ENCODE measurements around the gene ARMH2. TPM values are rescaled to one million over a fixed set of nuclear protein-coding genes. Genes with fewer than 3 reads are reported as not detected.

The ARMH2 gene
- total RNA-seq, 2 experiments from 2014 or later = 0.28 to 0.41 TPM

- no peaks in the 10 kb centered on the region for H3K9me3 Mint-ChIP-seq (ENCODE audit: low read depth)
- ATAC-seq = no peak
- H3K4me3 Mint-ChIP-seq = no peak overlapping the region
- H3K36me3 Mint-ChIP-seq = peaks cover 9% of the 10 kb centered on the region
- DNase-seq = no peak
- CTCF ChIA-PET = no interaction called here
- no peak overlapping the region for H3K27ac Mint-ChIP-seq
- no peaks in the 10 kb centered on the region for H3K27me3 Mint-ChIP-seq
- no peaks in the 10 kb centered on the region for H3K4me1 Mint-ChIP-seq
Observed at GRCh38 chr6:24797596-24798216, 1.0 kb downstream of the ARMH2 start.

DNA sequence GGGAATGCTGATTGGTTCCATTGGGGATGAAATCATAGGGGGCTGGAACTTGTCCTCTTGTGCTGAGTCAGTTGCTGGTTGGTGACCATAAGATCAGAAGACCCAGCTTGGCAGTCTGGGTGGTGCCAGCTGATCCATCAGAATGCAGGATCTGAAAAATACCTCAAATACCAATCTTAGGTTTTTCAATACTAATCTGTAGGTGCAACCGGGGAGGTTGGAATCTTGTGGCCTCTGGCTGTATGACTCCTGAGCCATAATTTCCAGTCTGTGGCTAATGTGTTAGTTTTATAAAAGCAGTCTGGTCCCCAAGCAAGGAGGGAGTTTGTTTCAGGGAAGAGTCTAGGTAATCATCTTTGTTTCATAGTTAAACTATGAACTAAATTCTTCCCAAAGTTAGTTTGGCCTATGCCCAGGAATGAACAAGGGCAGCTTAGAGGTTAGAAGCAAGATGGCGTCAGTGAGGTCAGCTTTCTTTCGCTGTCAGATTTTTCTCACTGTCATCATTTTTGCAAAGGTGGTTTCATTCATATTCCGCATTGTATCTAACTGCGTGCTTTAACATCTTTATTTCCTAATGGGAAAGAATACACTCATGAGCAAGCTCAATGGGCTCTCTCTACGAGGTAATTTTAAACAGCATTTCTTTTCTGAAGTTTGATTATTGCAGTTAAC lies 2.0 kb downstream of the ARMH2 start:
- no peak for DNase-seq
- Mint-ChIP-seq H3K27ac (no peak overlapping the region), H3K4me1 (no peaks in the 10 kb centered on the region), H3K4me3 (no peak overlapping the region), H3K27me3 (no peaks in the 10 kb centered on the region), H3K9me3 (ENCODE audit: low read depth) (no peaks in the 10 kb centered on the region), H3K36me3 (peaks cover 9% of the 10 kb centered on the region)
- CTCF ChIA-PET = interaction anchor here (0.6 kb wide), 1 partner anchor 21 kb away, joined by 3 read pairs; no protein-coding TSS in a partner anchor
- no peak for ATAC-seq

GRCh38 chr6:24795106-24795505 lies 3.6 kb downstream of the ARMH2 start:
- H3K4me1 Mint-ChIP-seq = no peaks in the 10 kb centered on the region
- H3K9me3 Mint-ChIP-seq (ENCODE audit: low read depth) = no peaks in the 10 kb centered on the region
- CTCF ChIA-PET = interaction anchor here (1.7 kb wide), 1 partner anchor 61 kb away, joined by 3 read pairs; no protein-coding TSS in a partner anchor
- peaks cover 7% of the 10 kb centered on the region for H3K36me3 Mint-ChIP-seq
- H3K27me3 Mint-ChIP-seq = no peaks in the 10 kb centered on the region
- DNase-seq = no peak
- no peak for ATAC-seq
- no peak overlapping the region for H3K4me3 Mint-ChIP-seq
- H3K27ac Mint-ChIP-seq = no peak overlapping the region

DNA sequence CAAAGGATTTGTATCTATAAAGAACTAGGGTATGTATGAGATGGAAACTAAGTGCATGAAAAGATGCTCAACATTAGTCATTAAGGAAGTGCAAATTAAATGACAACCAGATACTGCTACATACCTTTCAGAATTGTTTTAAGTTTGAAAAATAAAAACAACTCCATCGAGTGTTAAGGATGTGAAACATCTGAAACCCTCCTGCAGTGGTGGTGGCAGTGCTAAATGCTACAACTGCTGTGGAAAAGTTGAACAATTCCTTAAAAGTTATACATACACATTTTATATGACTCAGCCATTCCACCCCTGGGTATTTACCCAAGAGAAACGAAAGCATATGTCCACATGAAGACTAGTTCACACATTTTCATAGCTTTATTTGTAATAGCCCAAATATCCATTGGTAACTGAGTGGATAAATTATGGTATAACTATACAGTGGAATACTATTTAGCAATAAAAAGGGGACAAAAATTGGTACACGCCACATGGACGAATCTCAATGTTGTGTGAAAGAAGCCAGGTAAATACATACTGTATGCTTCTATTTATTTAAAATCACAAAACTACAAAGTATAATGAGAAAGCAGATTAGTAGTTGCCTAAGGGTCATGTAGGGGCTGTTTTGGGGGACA lies 10.6 kb downstream of the ARMH2 start:
- Mint-ChIP-seq H3K27me3 (no peaks in the 10 kb centered on the region), H3K4me1 (peaks cover 3% of the 10 kb centered on the region), H3K9me3 (ENCODE audit: low read depth) (no peaks in the 10 kb centered on the region), H3K27ac (no peak overlapping the region), H3K4me3 (no peak overlapping the region), H3K36me3 (peaks cover 46% of the 10 kb centered on the region)
- peak; percentile 27 for ATAC-seq
- no peak for DNase-seq
- CTCF ChIA-PET = no interaction called here

DNA sequence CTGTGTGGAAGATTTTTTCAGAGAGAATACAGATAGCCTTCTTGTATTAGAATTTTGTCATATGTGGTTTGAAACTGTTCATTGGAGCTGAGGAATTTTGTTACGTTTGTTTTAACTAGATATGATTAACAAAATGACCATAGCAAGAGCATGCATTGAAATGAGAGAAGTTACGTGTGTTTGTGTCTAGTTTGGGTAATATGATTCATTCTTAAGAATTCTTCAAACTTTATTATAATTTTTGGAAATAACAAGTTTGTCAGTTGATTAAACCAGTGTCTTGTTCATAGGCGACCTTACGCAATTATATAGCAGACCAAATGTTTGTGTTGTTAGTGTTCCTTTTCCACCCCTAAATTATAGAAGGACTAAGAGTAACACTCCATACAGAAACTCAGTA lies 18.5 kb downstream of the ARMH2 start:
- H3K27me3 Mint-ChIP-seq = no peaks in the 10 kb centered on the region
- no peak overlapping the region for H3K4me3 Mint-ChIP-seq
- ATAC-seq (no peak), DNase-seq (no peak)
- H3K27ac Mint-ChIP-seq = no peak overlapping the region
- H3K4me1 Mint-ChIP-seq = peaks cover 46% of the 10 kb centered on the region
- CTCF ChIA-PET = interaction anchor here (1.5 kb wide), 1 partner anchor 238 kb away, joined by 5 read pairs; no protein-coding TSS in a partner anchor
- H3K9me3 Mint-ChIP-seq (ENCODE audit: low read depth) = no peaks in the 10 kb centered on the region
- peaks cover 63% of the 10 kb centered on the region for H3K36me3 Mint-ChIP-seq

DNA sequence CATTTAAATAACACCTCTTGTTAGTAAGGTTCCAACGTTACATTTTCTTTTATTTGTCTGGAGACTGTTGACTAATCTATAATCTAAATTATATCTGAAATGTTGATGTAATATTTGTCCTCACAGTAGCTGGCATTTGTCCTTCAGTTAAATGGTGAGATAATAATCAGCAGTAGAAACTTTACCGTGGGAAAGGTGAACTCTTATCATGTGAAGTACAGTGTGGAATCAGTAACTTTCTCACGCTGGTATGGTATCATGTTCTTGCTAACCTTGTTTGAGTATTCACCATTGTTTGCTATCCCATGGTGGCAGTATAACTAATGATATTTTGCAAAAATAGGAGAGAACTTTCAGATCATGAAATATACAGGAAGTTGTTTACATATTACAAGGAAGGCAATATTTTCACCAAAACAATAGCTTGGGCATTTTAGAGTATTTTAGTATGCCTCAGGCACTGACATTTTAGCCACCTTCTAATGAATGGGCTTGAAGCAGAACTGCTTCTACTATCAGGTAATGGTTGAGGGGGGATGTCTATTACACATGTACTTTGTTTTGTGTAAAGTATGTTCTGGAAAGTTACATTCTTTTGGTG lies 19.2 kb downstream of the ARMH2 start:
- Mint-ChIP-seq H3K4me1 (peaks cover 46% of the 10 kb centered on the region), H3K27me3 (no peaks in the 10 kb centered on the region), H3K4me3 (peak overlapping the region; percentile 23), H3K27ac (no peak overlapping the region), H3K36me3 (peaks cover 61% of the 10 kb centered on the region), H3K9me3 (ENCODE audit: low read depth) (no peaks in the 10 kb centered on the region)
- CTCF ChIA-PET = interaction anchor here (0.7 to 1.5 kb wide), 2 partner anchors 64 to 238 kb away, joined by 3 to 5 read pairs; no protein-coding TSS in a partner anchor
- DNase-seq (no peak), ATAC-seq (no peak)

DNA sequence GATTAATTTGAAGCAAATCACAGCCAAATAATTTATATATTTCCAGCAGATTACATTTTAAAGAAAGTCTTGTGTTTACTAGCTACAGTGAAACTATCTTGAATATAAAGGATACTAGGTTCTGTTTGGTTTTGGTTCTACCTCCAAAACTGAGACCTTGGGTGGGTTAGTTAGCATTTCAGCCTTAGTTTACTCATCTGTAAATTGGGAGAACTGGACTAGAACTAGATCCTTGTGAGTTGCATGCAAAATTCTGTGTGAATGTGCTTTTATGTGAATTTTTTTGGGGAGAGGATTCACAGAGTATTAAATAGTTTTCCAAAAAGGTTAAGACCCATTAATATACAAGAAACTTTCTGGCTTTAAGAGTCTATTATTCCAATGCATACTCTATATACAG lies 19.8 kb downstream of the ARMH2 start:
- CTCF ChIA-PET = interaction anchor here (0.7 to 1.5 kb wide), 2 partner anchors 64 to 239 kb away, joined by 3 to 5 read pairs; no protein-coding TSS in a partner anchor
- peaks cover 46% of the 10 kb centered on the region for H3K4me1 Mint-ChIP-seq
- ATAC-seq (no peak), DNase-seq (no peak)
- no peak overlapping the region for H3K4me3 Mint-ChIP-seq
- no peaks in the 10 kb centered on the region for H3K9me3 Mint-ChIP-seq (ENCODE audit: low read depth)
- peak overlapping the region; percentile 54 for H3K27ac Mint-ChIP-seq
- no peaks in the 10 kb centered on the region for H3K27me3 Mint-ChIP-seq
- H3K36me3 Mint-ChIP-seq = peaks cover 56% of the 10 kb centered on the region

- peak overlapping the region; percentile 15 for H3K27ac Mint-ChIP-seq
- peaks cover 46% of the 10 kb centered on the region for H3K4me1 Mint-ChIP-seq
Observed at GRCh38 chr6:24778121-24778520, 20.6 kb downstream of the ARMH2 start.

GRCh38 chr6:24777227-24777626 lies 21.5 kb downstream of the ARMH2 start:
- Mint-ChIP-seq H3K9me3 (ENCODE audit: low read depth) (no peaks in the 10 kb centered on the region), H3K36me3 (peaks cover 44% of the 10 kb centered on the region), H3K4me1 (peaks cover 42% of the 10 kb centered on the region), H3K27me3 (no peaks in the 10 kb centered on the region), H3K27ac (no peak overlapping the region), H3K4me3 (peak overlapping the region; percentile 96)
- ATAC-seq (no peak), DNase-seq (no peak)
- CTCF ChIA-PET = interaction anchor here (2.9 kb wide), 1 partner anchor 79 kb away, joined by 9 read pairs; no protein-coding TSS in a partner anchor

More at GRCh38 chr6:24778121-24778520, 20.6 kb downstream of the ARMH2 start:
- H3K36me3 Mint-ChIP-seq = peaks cover 50% of the 10 kb centered on the region
- no peaks in the 10 kb centered on the region for H3K27me3 Mint-ChIP-seq
- ATAC-seq (no peak), DNase-seq (no peak)
- CTCF ChIA-PET = no interaction called here
- H3K4me3 Mint-ChIP-seq = peak overlapping the region; percentile 50
- no peaks in the 10 kb centered on the region for H3K9me3 Mint-ChIP-seq (ENCODE audit: low read depth)

DNA sequence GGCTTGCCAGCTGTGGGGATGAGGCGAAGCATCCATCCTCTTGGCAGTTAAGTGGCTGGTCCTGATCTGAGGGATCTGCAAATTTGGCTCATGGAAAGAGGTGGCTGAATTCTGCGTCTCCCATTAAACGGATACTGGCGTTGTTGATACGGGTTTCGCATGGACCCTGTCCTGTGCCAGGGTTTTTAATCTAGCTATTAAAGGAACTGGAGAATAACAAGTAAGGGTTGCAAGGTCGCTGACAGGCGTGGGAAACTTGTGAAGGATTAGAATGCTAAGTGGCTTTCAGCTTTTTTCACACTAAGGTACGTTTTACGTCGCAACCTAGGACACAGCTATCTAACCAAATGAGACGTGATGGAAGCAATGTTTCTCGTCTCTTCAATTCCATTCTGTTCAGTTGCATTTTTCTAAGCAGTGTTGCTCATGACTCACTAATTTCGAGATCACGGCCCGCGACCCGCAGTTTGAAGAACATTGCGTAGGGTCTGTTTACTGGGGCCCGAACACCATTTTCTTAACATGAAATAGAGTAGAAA lies 23.1 kb downstream of the ARMH2 start:
- Mint-ChIP-seq H3K36me3 (peaks cover 32% of the 10 kb centered on the region), H3K4me3 (peak overlapping the region; percentile 96), H3K27me3 (no peaks in the 10 kb centered on the region), H3K4me1 (peaks cover 33% of the 10 kb centered on the region), H3K9me3 (ENCODE audit: low read depth) (no peaks in the 10 kb centered on the region), H3K27ac (peak overlapping the region; percentile 100)
- ATAC-seq (peak; percentile 1), DNase-seq (peak; percentile 46)
- CTCF ChIA-PET = interaction anchor here (0.7 to 2.9 kb wide), 8 partner anchors 10 to 295 kb away, joined by 3 to 9 read pairs (median 4); no protein-coding TSS in a partner anchor

DNA sequence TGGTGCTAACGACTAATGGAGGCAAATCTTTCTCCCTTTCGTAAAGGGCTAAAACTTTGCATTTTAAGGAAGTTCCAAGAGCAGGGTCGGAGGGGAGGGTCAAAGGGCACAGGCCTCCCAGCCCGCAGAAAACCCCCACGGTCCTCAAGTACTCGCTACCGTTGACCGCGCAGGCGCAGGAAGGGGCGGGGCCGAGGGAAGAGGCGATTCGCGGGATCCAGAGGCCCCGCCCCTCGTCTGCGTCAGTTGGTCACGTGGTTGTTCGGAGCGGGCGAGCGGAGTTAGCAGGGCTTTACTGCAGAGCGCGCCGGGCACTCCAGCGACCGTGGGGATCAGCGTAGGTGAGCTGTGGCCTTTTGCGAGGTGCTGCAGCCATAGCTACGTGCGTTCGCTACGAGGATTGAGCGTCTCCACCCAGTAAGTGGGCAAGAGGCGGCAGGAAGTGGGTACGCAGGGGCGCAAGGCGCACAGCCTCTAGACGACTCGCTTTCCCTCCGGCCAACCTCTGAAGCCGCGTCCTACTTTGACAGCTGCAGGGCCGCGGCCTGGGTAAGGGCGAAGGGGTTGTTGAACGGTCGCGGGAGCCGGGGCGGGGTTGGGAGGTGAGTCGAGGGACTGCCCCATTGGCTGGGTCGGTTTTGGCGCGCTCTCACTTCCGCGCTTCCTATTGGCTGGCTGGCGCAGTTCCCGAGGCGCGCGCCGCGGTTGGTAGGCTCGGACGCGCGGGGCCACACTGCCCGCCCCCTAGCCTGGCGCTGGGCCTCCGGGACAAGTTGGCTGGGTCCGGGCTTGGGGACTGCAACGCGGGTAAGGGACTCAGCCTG lies 23.8 kb downstream of the ARMH2 start, which contains the start of gene GMNN:
Gene GMNN, plus strand, starts transcription at position 242 of the 824 bp plus-strand sequence. CDS start 2,310 bp downstream, outside the sequence.
- H3K4me1 Mint-ChIP-seq = peaks cover 27% of the 10 kb centered on the region
- H3K4me3 Mint-ChIP-seq = peak within 1 kb of the TSS; percentile 96
- ATAC-seq (peak; percentile 96), DNase-seq (peak; percentile 99)
- H3K36me3 Mint-ChIP-seq = peaks cover 26% of the 10 kb centered on the region
- H3K27me3 Mint-ChIP-seq = no peaks in the 10 kb centered on the region
- peak within 1 kb of the TSS; percentile 100 for H3K27ac Mint-ChIP-seq
- CTCF ChIA-PET = interaction anchor here (0.7 to 2.9 kb wide), 10 partner anchors 11 to 296 kb away, joined by 3 to 9 read pairs (median 4); no protein-coding TSS in a partner anchor
- no peaks in the 10 kb centered on the region for H3K9me3 Mint-ChIP-seq (ENCODE audit: low read depth)

DNA sequence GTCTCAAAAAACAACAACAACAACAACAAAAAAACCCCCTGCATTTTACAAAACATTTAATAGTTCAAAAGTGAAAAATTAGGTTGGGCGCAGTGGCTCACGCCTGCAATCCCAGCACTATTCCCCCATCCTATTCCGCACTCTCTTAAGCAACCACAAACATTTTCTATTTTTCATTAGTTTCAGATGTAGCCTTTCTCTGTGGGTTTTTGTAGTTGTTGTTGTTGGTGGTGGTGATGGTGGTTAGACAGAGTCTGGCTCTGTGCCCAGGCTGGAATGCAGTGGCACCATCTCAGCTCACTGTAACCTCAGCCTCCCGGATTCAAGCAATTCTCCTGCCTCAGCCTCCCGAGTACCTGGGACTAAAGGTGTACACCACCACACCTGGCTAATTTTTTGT lies 30.4 kb downstream of the ARMH2 start:
- H3K4me1 Mint-ChIP-seq = peaks cover 8% of the 10 kb centered on the region

More for the DNA sequence above, 30.4 kb downstream of the ARMH2 start:
- Mint-ChIP-seq H3K36me3 (no peaks in the 10 kb centered on the region), H3K9me3 (ENCODE audit: low read depth) (no peaks in the 10 kb centered on the region), H3K4me3 (no peak overlapping the region), H3K27me3 (no peaks in the 10 kb centered on the region), H3K27ac (no peak overlapping the region)
- DNase-seq (no peak), ATAC-seq (no peak)
- CTCF ChIA-PET = interaction anchor here (5.6 kb wide), 1 partner anchor 185 kb away, joined by 46 read pairs; no protein-coding TSS in a partner anchor
